Tibial nerve (tissue), 4 donors: ENCODE data around the gene SPDYE16.
"Not testable (repeated sequence)": the region's sequence is repeated elsewhere in the genome, so short reads cannot be mapped to it uniquely, and the experiment has no call there.

Experiments
- CTCF ChIP-seq, 5 experiments: fragments of 200-600 bp in 3 of 5; fragments of 450-650 bp in 2 of 5; sonication (generic) in 3 of 5; IDR thresholded peaks; one replicate each; pipeline ENCODE4 v1.5.1; 2016 to 2019; ENCODE audit warnings: antibody characterized with exemption in 5 of 5, mild to moderate bottlenecking in 3 of 5, moderate library complexity in 2 of 5
- EP300 ChIP-seq, 2 donors: sonication (generic); formaldehyde crosslinking; IDR thresholded peaks; one replicate each; pipeline ENCODE4 v1.6.1; 2017; ENCODE audit warnings: antibody characterized with exemption in 2 of 2, mild to moderate bottlenecking in 1 of 2
- POLR2A ChIP-seq, 2 donors: fragments of 450-650 bp; IDR thresholded peaks; one replicate each; pipeline ENCODE4 v1.6.1; 2017; ENCODE audit warnings: antibody characterized with exemption in 2 of 2, mild to moderate bottlenecking in 2 of 2, moderate library complexity in 2 of 2

- not testable (repeated sequence) for TF ChIP-seq CTCF, POLR2A, EP300 (IDR thresholded peaks at IDR 0.05)
Observed at GRCh38 chr7:76499924-76500241, 43.2 kb downstream of the SPDYE16 start.
